OCI-LY1 (cell line): Measurements from ENCODE around the gene P2RX2.

Experiments
- CTCF ChIP-seq: fragments of 200-600 bp; sonication (generic), shearing (Covaris generic); IDR thresholded peaks from 2 replicates; pipeline ENCODE4 v1.5.1; 2017; ENCODE audit warnings: mild to moderate bottlenecking, antibody characterized with exemption, low read length, moderate library complexity, mixed read lengths
- EZH2 ChIP-seq: fragments of 200-600 bp; sonication (generic), shearing (Covaris generic); IDR thresholded peaks from 2 replicates; pipeline ENCODE4 v1.8.0; 2017; ENCODE audit warnings: borderline replicate concordance, mixed run types, mild to moderate bottlenecking, antibody characterized with exemption, low read length, moderate library complexity, mixed read lengths

GRCh38 chr12:132593521-132593920 is 25.1 kb upstream of the P2RX2 start:
- TF ChIP-seq CTCF (no peak), EZH2 (no peak)
